ENCODE measurements around the gene PABPN1L. TPM values are rescaled to one million over a fixed set of nuclear protein-coding genes. Genes with fewer than 3 reads are reported as not detected.

Gene PABPN1L
- polyA plus RNA-seq, 2 of the 4 experiments (the other 2 are of a cell fraction), result not detected

DNA sequence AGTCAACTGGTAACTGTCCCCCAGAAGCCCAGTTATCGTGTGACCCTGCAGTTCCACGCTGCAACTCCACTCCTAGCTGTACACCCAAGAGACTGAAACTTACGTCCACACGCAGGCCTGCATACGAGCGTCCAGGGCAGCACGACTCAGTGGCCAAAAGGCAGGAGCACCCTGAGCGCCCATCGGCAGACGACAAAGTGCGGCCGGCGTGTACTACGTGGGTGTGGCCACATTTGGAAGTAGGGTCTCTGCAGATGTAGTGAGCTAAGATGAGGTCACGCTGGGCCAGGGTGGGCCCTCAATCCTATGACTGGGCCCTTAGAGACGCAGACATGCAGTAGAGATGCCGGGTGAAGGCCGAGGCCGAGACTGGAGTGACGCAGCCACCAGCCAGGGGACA lies 23.2 kb downstream of the PABPN1L start:
- POLR2A ChIA-PET, result no interaction called here
- H3K27ac ChIP-seq, result no peak overlapping the region
- H3K4me1 ChIP-seq, result no peaks in the 10 kb centered on the region
- WGBS (ENCODE audit: missing lambda C conversion rate), result 88% methylated on average over 20 of the region's 20 CpGs
- ATAC-seq (no peak), FAIRE-seq (no peak), DNase-seq (ENCODE audit: low read depth in 1 of 2, low spot score in 1 of 2) (no peak)
- no peaks in the 10 kb centered on the region for H3K9me3 ChIP-seq
- no peak overlapping the region for H3K4me2 ChIP-seq
- CTCF ChIA-PET, result interaction anchor here (0.6 to 1.1 kb wide), 3 partner anchors 17 to 106 kb away, joined by 3 to 5 read pairs (median 3); no protein-coding TSS in a partner anchor
- H3K4me3 ChIP-seq, result no peak overlapping the region
- no peak for TF ChIP-seq FOSL2 (IDR thresholded peaks at IDR 0.05)
- no peak for TF ChIP-seq FOSL2 (CRISPR knock-in tag; IDR thresholded peaks at IDR 0.05)
- TF ChIP-seq RNF2 (IDR thresholded peaks at IDR 0.05; ENCODE audit: borderline replicate concordance, low read depth), result no peak
- TF ChIP-seq, protein P1, sequence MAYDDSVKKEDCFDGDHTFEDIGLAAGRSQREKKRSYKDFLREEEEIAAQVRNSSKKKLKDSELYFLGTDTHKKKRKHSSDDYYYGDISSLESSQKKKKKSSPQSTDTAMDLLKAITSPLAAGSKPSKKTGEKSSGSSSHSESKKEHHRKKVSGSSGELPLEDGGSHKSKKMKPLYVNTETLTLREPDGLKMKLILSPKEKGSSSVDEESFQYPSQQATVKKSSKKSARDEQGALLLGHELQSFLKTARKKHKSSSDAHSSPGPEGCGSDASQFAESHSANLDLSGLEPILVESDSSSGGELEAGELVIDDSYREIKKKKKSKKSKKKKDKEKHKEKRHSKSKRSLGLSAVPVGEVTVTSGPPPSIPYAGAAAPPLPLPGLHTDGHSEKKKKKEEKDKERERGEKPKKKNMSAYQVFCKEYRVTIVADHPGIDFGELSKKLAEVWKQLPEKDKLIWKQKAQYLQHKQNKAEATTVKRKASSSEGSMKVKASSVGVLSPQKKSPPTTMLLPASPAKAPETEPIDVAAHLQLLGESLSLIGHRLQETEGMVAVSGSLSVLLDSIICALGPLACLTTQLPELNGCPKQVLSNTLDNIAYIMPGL (CRISPR knock-in tag; IDR thresholded peaks at IDR 0.05; ENCODE audit: borderline replicate concordance), result no peak
- TF ChIP-seq, protein P2, sequence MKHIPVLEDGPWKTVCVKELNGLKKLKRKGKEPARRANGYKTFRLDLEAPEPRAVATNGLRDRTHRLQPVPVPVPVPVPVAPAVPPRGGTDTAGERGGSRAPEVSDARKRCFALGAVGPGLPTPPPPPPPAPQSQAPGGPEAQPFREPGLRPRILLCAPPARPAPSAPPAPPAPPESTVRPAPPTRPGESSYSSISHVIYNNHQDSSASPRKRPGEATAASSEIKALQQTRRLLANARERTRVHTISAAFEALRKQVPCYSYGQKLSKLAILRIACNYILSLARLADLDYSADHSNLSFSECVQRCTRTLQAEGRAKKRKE (CRISPR knock-in tag; IDR thresholded peaks at IDR 0.05; ENCODE audit: low read depth), result no peak
- no peak for TF ChIP-seq RARB (CRISPR knock-in tag; IDR thresholded peaks at IDR 0.05)
- TF ChIP-seq HDAC2 (IDR thresholded peaks at IDR 0.05), result no peak
- no peak for TF ChIP-seq RAD21 (conservative IDR thresholded peaks at IDR 0.05 in 1 of 2, IDR thresholded peaks at IDR 0.05 in 1 of 2)
- no peak for TF ChIP-seq BHLHE40 (IDR thresholded peaks at IDR 0.05; ENCODE audit: low read depth, low read length)
- TF ChIP-seq CBX2 (IDR thresholded peaks at IDR 0.05; ENCODE audit: borderline replicate concordance, low read depth), result no peak
- TF ChIP-seq KDM5A (IDR thresholded peaks at IDR 0.05), result no peak

DNA sequence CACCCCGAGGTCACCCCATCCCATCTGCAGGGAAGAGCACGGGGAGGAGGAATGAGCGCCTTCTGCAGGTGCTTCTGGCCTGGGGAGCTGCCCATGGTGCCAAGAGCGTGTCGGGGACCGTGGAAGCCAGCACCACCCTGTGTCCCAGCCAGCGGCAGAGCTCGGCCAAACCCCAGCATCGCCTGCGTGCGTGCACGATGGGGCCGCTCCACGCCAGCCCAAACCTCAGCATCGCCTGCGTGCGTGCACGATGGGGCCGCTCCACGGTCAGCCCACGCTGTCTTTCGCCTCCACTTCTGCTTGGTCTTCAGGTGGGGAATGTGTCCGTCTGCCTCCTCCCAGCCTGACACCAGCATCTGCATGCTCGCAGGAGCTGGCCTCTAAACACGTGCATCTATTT lies 23.7 kb downstream of the PABPN1L start:
- ATAC-seq (no peak), DNase-seq (ENCODE audit: low read depth in 1 of 2, low spot score in 1 of 2) (no peak), FAIRE-seq (no peak)
- no peak overlapping the region for H3K4me3 ChIP-seq
- 96% methylated on average over 25 of the region's 25 CpGs for WGBS (ENCODE audit: missing lambda C conversion rate)
- ChIA-PET POLR2A (no interaction called here), CTCF (interaction anchor here (0.6 to 1.1 kb wide), 3 partner anchors 17 to 106 kb away, joined by 3 to 5 read pairs (median 3); no protein-coding TSS in a partner anchor)
- no peak overlapping the region for H3K4me2 ChIP-seq
- TF ChIP-seq, protein P1 (CRISPR knock-in tag; IDR thresholded peaks at IDR 0.05; ENCODE audit: borderline replicate concordance), result no peak
- TF ChIP-seq GATA3 (IDR thresholded peaks at IDR 0.05; ENCODE audit: borderline replicate concordance) (no peak), FOXS1 (CRISPR knock-in tag; IDR thresholded peaks at IDR 0.05) (no peak)
- no peak overlapping the region for H3K27ac ChIP-seq
- no peaks in the 10 kb centered on the region for H3K9me3 ChIP-seq
- H3K4me1 ChIP-seq, result no peaks in the 10 kb centered on the region

DNA sequence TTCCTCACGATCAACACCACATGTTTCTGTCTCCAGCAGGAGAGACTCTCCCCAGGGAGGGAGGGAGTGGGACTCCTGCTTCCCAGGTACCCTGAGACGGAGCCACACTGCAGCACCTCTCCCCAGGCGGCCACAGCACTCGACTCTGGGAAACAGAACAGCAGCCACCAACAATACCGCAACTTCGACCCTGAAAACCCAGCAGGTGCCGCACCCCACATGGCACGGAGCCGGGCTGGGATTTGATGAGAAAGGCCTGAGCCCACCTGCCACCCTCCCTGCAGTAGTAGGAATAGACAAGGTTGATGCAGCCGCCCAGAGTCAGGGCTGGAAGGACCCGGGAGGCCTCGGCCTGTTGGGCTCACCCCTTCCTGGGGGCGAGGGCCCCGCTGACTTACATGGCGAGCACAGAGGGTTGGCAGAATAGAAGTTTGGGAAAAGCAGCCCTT lies 24.1 kb downstream of the PABPN1L start:
- H3K4me1 ChIP-seq, result no peaks in the 10 kb centered on the region
- DNase-seq (ENCODE audit: low read depth in 1 of 2, low spot score in 1 of 2) (no peak), ATAC-seq (no peak), FAIRE-seq (no peak)
- H3K4me3 ChIP-seq, result no peak overlapping the region
- 88% methylated on average over 15 of the region's 15 CpGs for WGBS (ENCODE audit: missing lambda C conversion rate)
- H3K9me3 ChIP-seq, result no peaks in the 10 kb centered on the region
- CTCF ChIA-PET, result no interaction called here
- POLR2A ChIA-PET, result no interaction called here
- H3K27ac ChIP-seq, result no peak overlapping the region
- no peak overlapping the region for H3K4me2 ChIP-seq
- TF ChIP-seq FOXS1 (CRISPR knock-in tag; IDR thresholded peaks at IDR 0.05) (no peak), MYC (IDR thresholded peaks at IDR 0.05; ENCODE audit: borderline replicate concordance, low read length) (no peak), CEBPB (IDR thresholded peaks at IDR 0.05) (no peak), SMC3 (IDR thresholded peaks at IDR 0.05) (no peak), TFCP2L1 (CRISPR knock-in tag; IDR thresholded peaks at IDR 0.05) (no peak), BHLHE40 (IDR thresholded peaks at IDR 0.05; ENCODE audit: low read depth, low read length) (no peak), EP300 (IDR thresholded peaks at IDR 0.05) (no peak), FOSL2 (IDR thresholded peaks at IDR 0.05) (no peak), FOSL2 (CRISPR knock-in tag; IDR thresholded peaks at IDR 0.05) (no peak), RCOR1 (IDR thresholded peaks at IDR 0.05; ENCODE audit: low read depth, low read length) (no peak), RNF2 (IDR thresholded peaks at IDR 0.05; ENCODE audit: borderline replicate concordance, low read depth) (no peak), KDM1A (IDR thresholded peaks at IDR 0.05; ENCODE audit: low read depth) (no peak), HOXA7 (CRISPR knock-in tag; IDR thresholded peaks at IDR 0.05) (no peak), ZFP36 (IDR thresholded peaks at IDR 0.05; ENCODE audit: borderline replicate concordance, partially characterized antibody) (no peak), CBX8 (IDR thresholded peaks at IDR 0.05) (no peak), SREBF2 (IDR thresholded peaks at IDR 0.05) (no peak)
- TF ChIP-seq, protein P3, sequence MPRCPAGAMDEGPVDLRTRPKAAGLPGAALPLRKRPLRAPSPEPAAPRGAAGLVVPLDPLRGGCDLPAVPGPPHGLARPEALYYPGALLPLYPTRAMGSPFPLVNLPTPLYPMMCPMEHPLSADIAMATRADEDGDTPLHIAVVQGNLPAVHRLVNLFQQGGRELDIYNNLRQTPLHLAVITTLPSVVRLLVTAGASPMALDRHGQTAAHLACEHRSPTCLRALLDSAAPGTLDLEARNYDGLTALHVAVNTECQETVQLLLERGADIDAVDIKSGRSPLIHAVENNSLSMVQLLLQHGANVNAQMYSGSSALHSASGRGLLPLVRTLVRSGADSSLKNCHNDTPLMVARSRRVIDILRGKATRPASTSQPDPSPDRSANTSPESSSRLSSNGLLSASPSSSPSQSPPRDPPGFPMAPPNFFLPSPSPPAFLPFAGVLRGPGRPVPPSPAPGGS (IDR thresholded peaks at IDR 0.05), result no peak
- TF ChIP-seq, protein P4, sequence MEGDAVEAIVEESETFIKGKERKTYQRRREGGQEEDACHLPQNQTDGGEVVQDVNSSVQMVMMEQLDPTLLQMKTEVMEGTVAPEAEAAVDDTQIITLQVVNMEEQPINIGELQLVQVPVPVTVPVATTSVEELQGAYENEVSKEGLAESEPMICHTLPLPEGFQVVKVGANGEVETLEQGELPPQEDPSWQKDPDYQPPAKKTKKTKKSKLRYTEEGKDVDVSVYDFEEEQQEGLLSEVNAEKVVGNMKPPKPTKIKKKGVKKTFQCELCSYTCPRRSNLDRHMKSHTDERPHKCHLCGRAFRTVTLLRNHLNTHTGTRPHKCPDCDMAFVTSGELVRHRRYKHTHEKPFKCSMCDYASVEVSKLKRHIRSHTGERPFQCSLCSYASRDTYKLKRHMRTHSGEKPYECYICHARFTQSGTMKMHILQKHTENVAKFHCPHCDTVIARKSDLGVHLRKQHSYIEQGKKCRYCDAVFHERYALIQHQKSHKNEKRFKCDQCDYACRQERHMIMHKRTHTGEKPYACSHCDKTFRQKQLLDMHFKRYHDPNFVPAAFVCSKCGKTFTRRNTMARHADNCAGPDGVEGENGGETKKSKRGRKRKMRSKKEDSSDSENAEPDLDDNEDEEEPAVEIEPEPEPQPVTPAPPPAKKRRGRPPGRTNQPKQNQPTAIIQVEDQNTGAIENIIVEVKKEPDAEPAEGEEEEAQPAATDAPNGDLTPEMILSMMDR (IDR thresholded peaks at IDR 0.05), result no peak
- TF ChIP-seq, protein P5, sequence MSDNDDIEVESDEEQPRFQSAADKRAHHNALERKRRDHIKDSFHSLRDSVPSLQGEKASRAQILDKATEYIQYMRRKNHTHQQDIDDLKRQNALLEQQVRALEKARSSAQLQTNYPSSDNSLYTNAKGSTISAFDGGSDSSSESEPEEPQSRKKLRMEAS (IDR thresholded peaks at IDR 0.05), result no peak
